Muscle layer of colon (tissue), 2 donors: Measurements from ENCODE around the gene CREB3.

ENCODE experiments used
- H3K27ac ChIP-seq: one replicate; pipeline ENCODE4 v1.7.0; 2013; ENCODE audit warnings: low read depth, mild to moderate bottlenecking, low read length, moderate library complexity
- H3K27me3 ChIP-seq, 2 donors: one replicate each; pipeline ENCODE4 v1.7.0; 2013; ENCODE audit warnings: low read length in 2 of 2, mild to moderate bottlenecking in 2 of 2; ENCODE audit not compliant: insufficient read depth in 2 of 2, control insufficient read depth in 1 of 2
- H3K36me3 ChIP-seq: one replicate; pipeline ENCODE4 v1.7.0; 2013; ENCODE audit warnings: mild to moderate bottlenecking, low read length; ENCODE audit not compliant: insufficient read depth
- H3K4me1 ChIP-seq: one replicate; pipeline ENCODE4 v1.7.0; 2013; ENCODE audit warnings: mild to moderate bottlenecking, low read length; ENCODE audit not compliant: insufficient read depth
- H3K4me3 ChIP-seq, 2 donors: one replicate each; pipeline ENCODE4 v1.7.0; 2013; ENCODE audit warnings: low read length in 2 of 2, low read depth in 1 of 2, mild to moderate bottlenecking in 1 of 2, moderate library complexity in 1 of 2
- H3K9ac ChIP-seq: one replicate; pipeline ENCODE4 v1.7.0; 2013; ENCODE audit warnings: low read length
- H3K9me3 ChIP-seq: one replicate; pipeline ENCODE4 v1.7.0; 2013; ENCODE audit warnings: mild to moderate bottlenecking, low read length
- donor health status: abdominal sarcoma.
- donor health status: Adenocarcinoma of cecum.

Gene CREB3

GRCh38 chr9:35690294-35690613 lies 42.2 kb upstream of the CREB3 start:
- Histone ChIP-seq H3K4me3 (peak overlapping the region; percentile 73 to 99), H3K9ac (peak overlapping the region; percentile 68), H3K36me3 (peaks cover 40% of the 10 kb centered on the region), H3K9me3 (no peaks in the 10 kb centered on the region), H3K27ac (peak overlapping the region; percentile 98), H3K27me3 (no peaks in the 10 kb centered on the region), H3K4me1 (peaks cover 18% of the 10 kb centered on the region)

GRCh38 chr9:35690614-35691333 lies 41.7 kb upstream of the CREB3 start:
- Histone ChIP-seq H3K4me3 (peak overlapping the region; percentile 73 to 99), H3K27me3 (no peaks in the 10 kb centered on the region), H3K27ac (peak overlapping the region; percentile 98), H3K9me3 (no peaks in the 10 kb centered on the region), H3K4me1 (peaks cover 13% of the 10 kb centered on the region), H3K36me3 (peaks cover 38% of the 10 kb centered on the region), H3K9ac (peak overlapping the region; percentile 80)

- Histone ChIP-seq H3K4me1 (peaks cover 14% of the 10 kb centered on the region), H3K27ac (peak overlapping the region; percentile 98), H3K4me3 (peak overlapping the region; percentile 73 to 99), H3K9ac (peak overlapping the region; percentile 80), H3K27me3 (no peaks in the 10 kb centered on the region), H3K36me3 (peaks cover 38% of the 10 kb centered on the region), H3K9me3 (no peaks in the 10 kb centered on the region)
Measured at GRCh38 chr9:35691334-35691650, 41.2 kb upstream of the CREB3 start.

GRCh38 chr9:35691757-35692301 lies 40.6 kb upstream of the CREB3 start:
- H3K4me3 ChIP-seq = peak overlapping the region; percentile 73 to 99
- peaks cover 38% of the 10 kb centered on the region for H3K36me3 ChIP-seq
- H3K9me3 ChIP-seq = no peaks in the 10 kb centered on the region
- H3K27me3 ChIP-seq = no peaks in the 10 kb centered on the region
- H3K9ac ChIP-seq = peak overlapping the region; percentile 80
- peak overlapping the region; percentile 98 for H3K27ac ChIP-seq
- peaks cover 19% of the 10 kb centered on the region for H3K4me1 ChIP-seq

GRCh38 chr9:35695943-35696401 lies 36.5 kb upstream of the CREB3 start:
- H3K36me3 ChIP-seq = peaks cover 55% of the 10 kb centered on the region
- no peak overlapping the region for H3K4me3 ChIP-seq
- H3K9me3 ChIP-seq = no peaks in the 10 kb centered on the region
- H3K27ac ChIP-seq = peak overlapping the region; percentile 48
- H3K4me1 ChIP-seq = peaks cover 21% of the 10 kb centered on the region
- no peak overlapping the region for H3K9ac ChIP-seq
- H3K27me3 ChIP-seq = no peaks in the 10 kb centered on the region

- peaks cover 15% of the 10 kb centered on the region for H3K4me1 ChIP-seq
- H3K36me3 ChIP-seq = peaks cover 62% of the 10 kb centered on the region
- no peak overlapping the region for H3K4me3 ChIP-seq
- H3K27ac ChIP-seq = peak overlapping the region; percentile 48
- no peak overlapping the region for H3K9ac ChIP-seq
- H3K27me3 ChIP-seq = no peaks in the 10 kb centered on the region
- H3K9me3 ChIP-seq = no peaks in the 10 kb centered on the region
Measured at GRCh38 chr9:35696520-35697215, 35.8 kb upstream of the CREB3 start.

- no peaks in the 10 kb centered on the region for H3K27me3 ChIP-seq
- H3K36me3 ChIP-seq = peaks cover 69% of the 10 kb centered on the region
- peaks cover 8% of the 10 kb centered on the region for H3K4me1 ChIP-seq
- H3K9me3 ChIP-seq = no peaks in the 10 kb centered on the region
- H3K9ac ChIP-seq = no peak overlapping the region
- no peak overlapping the region for H3K4me3 ChIP-seq
- H3K27ac ChIP-seq = peak overlapping the region; percentile 36
Measured at GRCh38 chr9:35697486-35697885, 35.0 kb upstream of the CREB3 start.

GRCh38 chr9:35698231-35698630 lies 34.2 kb upstream of the CREB3 start:
- Histone ChIP-seq H3K9ac (no peak overlapping the region), H3K4me3 (no peak overlapping the region), H3K36me3 (peaks cover 76% of the 10 kb centered on the region), H3K9me3 (no peaks in the 10 kb centered on the region), H3K27me3 (no peaks in the 10 kb centered on the region), H3K27ac (no peak overlapping the region), H3K4me1 (peaks cover 8% of the 10 kb centered on the region)

GRCh38 chr9:35700031-35700430 lies 32.4 kb upstream of the CREB3 start:
- peaks cover 8% of the 10 kb centered on the region for H3K4me1 ChIP-seq
- peaks cover 94% of the 10 kb centered on the region for H3K36me3 ChIP-seq
- H3K9me3 ChIP-seq = no peaks in the 10 kb centered on the region
- H3K27ac ChIP-seq = no peak overlapping the region
- no peaks in the 10 kb centered on the region for H3K27me3 ChIP-seq
- H3K9ac ChIP-seq = no peak overlapping the region
- no peak overlapping the region for H3K4me3 ChIP-seq

GRCh38 chr9:35700942-35701341 lies 31.5 kb upstream of the CREB3 start:
- peaks cover 98% of the 10 kb centered on the region for H3K36me3 ChIP-seq
- no peak overlapping the region for H3K27ac ChIP-seq
- no peaks in the 10 kb centered on the region for H3K9me3 ChIP-seq
- H3K27me3 ChIP-seq = no peaks in the 10 kb centered on the region
- H3K9ac ChIP-seq = no peak overlapping the region
- peaks cover 8% of the 10 kb centered on the region for H3K4me1 ChIP-seq
- H3K4me3 ChIP-seq = no peak overlapping the region

- Histone ChIP-seq H3K27ac (no peak overlapping the region), H3K4me3 (no peak overlapping the region)
Measured at GRCh38 chr9:35702696-35703095, 29.8 kb upstream of the CREB3 start.

More at GRCh38 chr9:35702696-35703095, 29.8 kb upstream of the CREB3 start:
- no peak overlapping the region for H3K9ac ChIP-seq
- no peaks in the 10 kb centered on the region for H3K4me1 ChIP-seq
- H3K36me3 ChIP-seq = peaks cover 98% of the 10 kb centered on the region
- H3K27me3 ChIP-seq = no peaks in the 10 kb centered on the region
- no peaks in the 10 kb centered on the region for H3K9me3 ChIP-seq
